NCI-H2107 (cell line): ENCODE results near the gene ADGRF3.
"Not testable (repeated sequence)": the region's sequence is repeated elsewhere in the genome, so short reads cannot be mapped to it uniquely, and the experiment has no call there.

ENCODE experiments used
- DNase-seq: peaks from one replicate; lab custom pipeline; 2025; lab: John Stamatoyannopoulos, UW

The ADGRF3 gene

GRCh38 chr2:26316845-26317244 lies 29.7 kb downstream of the ADGRF3 start:
- no peak for DNase-seq

DNA sequence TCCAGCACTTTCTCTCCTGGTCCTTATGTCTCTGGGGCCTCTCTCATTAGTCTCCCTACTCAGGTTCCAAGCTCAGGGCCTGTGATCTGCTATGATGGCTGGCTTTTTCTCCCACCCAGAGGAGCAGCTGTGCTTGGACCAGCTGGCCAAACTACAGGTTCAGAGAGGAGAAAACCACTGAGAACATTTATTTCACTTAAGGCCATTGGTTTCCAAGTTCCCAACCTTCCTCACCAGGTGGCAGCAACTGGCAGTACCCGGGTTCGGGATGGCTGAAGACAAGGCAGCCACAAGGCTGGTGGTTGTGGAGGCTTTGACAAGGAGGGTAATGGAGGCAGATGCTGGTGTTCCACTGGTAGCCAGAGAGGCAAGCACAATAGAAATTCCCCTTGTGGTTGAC lies 30.5 kb downstream of the ADGRF3 start:
- peak; percentile 29 for DNase-seq

DNA sequence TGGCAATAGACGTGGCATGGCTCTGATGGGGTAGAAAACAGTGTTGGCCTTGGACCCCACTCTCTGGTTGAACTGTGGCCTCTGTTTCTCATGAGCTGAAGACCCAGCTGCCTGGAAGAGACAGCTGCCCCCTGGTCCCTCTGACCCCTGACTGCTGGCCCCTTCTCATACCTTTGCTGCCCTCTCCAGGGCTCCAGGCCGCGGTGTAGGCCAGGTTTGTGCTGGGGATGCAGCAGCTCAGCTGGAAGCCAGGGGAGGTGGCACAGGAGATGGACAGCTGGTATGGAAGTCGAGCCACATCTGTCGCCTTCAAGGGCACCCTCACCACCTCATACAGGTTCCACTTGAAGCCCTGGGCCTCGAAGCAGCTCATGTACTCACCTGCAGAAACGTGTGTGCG lies 32.3 kb downstream of the ADGRF3 start:
- no peak for DNase-seq

- DNase-seq: no peak
Observed at GRCh38 chr2:26313446-26313845, 33.1 kb downstream of the ADGRF3 start.

- DNase-seq: no peak
Observed at GRCh38 chr2:26312471-26312870, 34.1 kb downstream of the ADGRF3 start.

GRCh38 chr2:26309921-26310320 lies 36.7 kb downstream of the ADGRF3 start:
- no peak for DNase-seq

DNA sequence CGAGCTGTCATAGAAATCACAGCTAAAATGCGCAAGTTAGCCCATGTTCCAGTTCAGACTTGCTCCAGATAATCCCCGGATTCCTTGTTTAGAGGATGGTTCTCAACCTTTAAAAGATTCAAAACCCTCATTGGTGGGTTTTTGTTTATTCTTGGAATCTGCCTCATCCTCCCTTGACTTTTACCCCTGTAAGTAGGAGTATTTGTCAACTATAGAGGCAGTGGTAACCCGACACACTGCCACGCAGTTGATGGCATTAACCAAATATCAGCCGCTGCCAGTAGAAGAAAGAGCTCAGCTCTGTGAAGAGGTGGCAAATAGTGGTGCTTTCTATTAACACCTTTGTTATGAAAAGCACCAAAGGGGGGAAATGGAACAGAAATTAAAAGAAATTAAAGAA lies 41.0 kb downstream of the ADGRF3 start:
- DNase-seq: no peak

- DNase-seq: not testable (repeated sequence)
Observed at GRCh38 chr2:26305094-26305493, 41.5 kb downstream of the ADGRF3 start.

GRCh38 chr2:26302846-26303245 lies 43.7 kb downstream of the ADGRF3 start:
- DNase-seq: no peak

DNA sequence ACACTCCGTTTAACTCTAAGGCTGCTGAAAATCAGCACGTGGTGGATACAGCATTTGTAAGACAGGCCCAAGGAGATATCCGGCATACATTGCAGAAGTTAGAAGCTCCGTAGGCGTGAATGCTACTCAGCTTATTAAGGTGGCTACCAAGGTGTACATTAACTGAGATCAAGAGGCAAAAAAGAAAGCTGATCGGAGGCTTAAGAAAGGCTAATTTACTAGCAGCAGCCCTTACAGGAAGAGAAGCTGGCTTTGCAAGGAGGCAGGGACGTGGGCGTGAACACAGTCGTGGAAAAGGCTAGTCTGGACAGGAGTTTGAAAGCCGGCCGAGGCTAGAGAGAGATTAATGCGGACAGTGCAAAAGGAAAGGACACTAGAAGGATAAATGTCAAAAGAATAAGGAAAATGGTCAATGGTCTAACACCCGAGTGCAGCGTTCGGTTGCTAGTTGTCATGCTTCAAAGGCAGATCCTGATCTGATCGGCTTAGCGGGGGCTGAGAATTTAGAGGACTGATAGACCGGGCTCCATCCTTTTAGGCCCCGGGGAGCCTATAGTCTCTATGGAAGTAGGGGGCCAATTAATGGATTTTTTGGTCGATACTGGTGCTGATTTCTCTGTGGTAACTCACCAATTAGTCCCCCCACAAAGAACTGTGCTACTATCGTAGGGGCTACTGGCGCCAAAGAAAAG lies 46.2 kb downstream of the ADGRF3 start:
- no peak for DNase-seq

DNA sequence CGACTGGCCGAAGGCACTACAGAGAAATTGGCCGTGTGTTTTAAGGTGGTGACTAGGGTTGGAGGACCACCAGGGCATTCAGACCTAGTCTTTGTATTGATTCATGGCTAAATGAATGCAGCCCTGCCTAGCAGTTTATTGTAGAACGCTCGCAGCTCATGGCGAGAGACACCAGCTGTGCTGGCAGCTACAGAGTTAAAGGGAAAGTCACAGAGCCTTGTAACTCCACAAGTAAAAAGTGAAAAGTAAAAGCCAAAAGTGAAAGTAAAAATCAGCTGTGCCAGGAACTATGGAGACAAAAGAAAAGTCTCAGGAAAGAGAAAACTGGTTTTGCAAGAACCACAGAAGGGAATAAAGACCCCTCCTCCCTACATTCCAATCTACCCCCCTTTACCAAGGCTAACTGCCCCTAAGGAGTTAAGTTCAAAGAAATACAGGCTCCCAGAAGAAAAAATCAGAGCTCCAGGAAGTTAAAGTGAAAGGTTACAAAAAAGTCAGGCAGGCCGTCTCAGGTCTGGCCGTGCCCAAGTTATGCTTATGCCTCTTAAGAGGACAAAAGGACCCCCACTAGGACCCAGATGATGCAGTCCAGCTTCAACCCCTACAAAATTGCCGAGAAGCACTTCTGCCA lies 47.0 kb downstream of the ADGRF3 start:
- DNase-seq: no peak

DNA sequence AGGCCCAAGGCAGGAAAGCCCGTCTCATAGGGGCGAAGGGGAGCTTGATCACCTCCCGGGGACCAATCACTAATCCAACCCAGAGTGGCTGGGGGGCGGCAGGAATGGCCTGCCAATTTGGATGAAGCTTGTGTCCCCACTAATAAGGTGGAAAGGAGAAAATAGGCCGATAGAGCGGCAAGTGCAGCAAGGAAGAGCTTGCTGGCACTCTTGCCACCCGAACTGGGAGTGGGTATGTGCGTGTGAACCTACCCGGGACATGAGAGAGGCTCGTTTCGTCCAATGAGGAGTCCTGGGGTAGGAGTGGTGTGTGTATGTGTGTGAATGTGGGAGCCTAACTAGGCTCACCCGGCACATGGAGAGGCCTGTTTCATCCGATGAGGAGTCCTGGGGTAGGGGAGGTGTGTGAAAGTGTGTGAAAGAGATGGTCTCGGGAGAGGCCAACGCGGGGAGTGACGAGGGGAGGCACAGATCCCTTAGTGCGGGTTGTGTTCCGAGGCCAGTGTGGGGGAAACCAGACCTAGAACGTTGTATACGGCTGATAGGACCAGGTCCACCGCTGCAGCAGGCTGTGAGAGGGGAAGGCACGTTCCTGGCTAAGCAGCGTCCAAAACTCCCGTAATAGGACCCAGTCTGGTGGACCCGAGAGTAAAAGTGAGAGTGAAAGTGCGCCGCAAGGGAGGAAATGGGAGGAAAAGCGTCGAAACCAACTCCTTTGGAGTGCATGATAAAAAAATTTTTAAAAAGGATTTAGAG lies 47.8 kb downstream of the ADGRF3 start:
- DNase-seq: no peak

GRCh38 chr2:26298286-26298637 lies 48.3 kb downstream of the ADGRF3 start:
- no peak for DNase-seq

DNA sequence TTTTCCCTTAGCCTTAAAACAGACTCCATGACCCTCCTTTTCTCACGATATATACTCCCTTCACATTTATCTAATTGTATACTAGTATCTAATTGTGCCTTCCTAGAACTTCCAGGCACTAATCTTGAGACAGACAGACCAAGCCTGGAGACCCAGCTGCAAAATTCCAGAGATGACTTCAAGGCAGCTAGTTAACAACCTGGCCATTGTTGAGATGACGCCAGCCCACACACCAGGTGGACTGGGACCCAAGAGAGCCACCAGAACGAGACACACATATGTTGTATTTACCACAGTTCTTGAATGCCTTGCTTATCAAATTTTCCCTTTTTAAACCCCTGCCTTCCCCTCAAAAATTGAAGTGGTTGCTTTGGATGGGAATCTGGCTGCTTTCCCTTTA lies 49.5 kb downstream of the ADGRF3 start:
- DNase-seq: no peak

DNA sequence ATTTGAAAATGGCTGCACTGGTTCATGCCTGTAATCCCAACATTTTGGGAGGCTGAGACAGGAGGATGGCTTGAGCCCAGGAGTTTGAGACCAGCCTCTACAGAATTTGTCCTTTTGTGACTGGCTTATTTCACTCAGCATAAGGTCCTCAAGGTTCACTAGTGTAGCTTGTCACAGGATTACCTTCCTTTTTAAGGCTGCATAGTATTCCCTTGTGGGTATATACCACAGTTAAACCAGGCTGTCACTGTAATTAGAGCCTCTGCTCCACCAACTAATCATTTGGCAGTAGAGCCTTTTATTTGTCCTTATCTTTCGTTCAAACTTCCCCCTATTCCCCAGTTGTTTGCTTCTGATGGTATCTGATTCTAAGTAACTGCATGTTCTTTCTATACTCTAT lies 51.1 kb downstream of the ADGRF3 start:
- DNase-seq: no peak

DNA sequence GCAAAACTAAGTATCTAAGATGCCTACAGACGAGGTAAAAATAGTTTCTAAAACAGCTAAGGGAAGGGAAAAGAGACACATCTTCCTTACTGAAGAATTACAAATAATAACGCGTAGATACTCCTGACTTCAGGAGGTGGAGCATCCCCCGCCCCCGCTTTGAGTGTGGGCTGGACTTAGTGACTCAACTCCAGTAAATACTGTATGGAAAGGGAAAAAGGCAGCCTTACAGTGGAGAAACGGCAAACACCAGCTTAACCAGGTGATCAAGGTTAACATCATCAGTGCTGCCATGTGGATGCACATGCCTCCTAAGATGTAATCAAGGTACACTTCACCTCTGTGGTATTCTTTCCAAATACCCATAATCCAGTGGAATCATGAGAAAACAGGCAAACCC lies 53.9 kb downstream of the ADGRF3 start:
- DNase-seq: no peak

DNA sequence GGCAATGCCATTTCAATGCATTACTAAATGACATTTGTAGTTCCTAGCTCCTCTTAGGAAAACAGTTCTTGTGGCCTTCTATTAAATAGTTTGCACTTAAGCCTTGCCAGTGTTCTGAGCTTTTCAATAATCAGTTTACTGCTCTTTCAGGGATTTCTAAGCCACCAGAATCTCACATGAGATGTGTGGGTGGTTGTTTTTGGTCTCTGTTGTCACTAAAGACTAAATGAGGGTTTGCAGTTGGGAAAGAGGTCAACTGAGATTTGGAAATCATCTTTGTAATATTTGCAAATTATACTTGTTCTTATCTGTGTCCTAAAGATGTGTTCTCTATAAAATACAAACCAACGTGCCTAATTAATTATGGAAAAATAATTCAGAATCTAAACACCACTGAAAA lies 56.6 kb downstream of the ADGRF3 start:
- DNase-seq: no peak

- no peak for DNase-seq
Observed at GRCh38 chr2:26285931-26286330, 60.7 kb downstream of the ADGRF3 start.

DNA sequence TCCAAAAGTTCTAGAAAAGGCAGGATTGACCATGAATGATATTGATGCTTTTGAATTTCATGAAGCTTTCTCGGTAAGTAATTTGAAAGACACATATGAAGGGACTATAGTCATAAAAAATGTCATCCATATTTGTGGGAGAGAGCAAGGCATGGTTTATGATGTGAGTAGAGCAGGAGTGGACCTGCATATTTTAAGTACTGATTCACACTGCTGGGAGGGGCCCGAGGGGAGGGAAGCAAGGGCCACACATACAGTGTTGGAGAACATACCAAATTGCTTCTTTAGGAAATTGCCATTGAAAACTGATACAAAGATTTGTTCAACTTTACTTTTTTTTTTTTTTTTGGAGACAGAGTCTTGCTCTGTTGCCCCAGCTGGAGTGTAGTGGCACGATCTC lies 62.5 kb downstream of the ADGRF3 start:
- no peak for DNase-seq

- DNase-seq: no peak
Observed at GRCh38 chr2:26283606-26284005, 63.0 kb downstream of the ADGRF3 start.

DNA sequence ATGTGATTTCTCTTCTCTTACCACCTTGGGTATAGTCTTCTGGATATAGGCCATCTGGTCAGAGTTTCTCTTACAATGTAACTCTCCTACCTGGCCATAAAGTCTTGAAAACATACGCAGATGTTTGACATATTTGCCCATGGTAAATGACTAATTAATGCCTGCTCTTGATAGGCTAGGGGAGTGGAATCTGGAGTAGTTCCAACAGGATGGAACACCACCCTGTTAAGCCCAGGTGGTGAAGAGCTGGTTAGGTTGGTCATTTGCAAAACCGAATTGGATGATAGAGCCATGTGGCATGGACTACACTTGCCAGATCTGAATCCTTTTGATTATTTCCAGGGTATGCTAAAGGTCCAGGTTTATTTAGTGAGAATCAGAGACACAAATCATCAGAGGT lies 65.4 kb downstream of the ADGRF3 start:
- DNase-seq: no peak

- no peak for DNase-seq
Observed at GRCh38 chr2:26279886-26280285, 66.7 kb downstream of the ADGRF3 start.

DNA sequence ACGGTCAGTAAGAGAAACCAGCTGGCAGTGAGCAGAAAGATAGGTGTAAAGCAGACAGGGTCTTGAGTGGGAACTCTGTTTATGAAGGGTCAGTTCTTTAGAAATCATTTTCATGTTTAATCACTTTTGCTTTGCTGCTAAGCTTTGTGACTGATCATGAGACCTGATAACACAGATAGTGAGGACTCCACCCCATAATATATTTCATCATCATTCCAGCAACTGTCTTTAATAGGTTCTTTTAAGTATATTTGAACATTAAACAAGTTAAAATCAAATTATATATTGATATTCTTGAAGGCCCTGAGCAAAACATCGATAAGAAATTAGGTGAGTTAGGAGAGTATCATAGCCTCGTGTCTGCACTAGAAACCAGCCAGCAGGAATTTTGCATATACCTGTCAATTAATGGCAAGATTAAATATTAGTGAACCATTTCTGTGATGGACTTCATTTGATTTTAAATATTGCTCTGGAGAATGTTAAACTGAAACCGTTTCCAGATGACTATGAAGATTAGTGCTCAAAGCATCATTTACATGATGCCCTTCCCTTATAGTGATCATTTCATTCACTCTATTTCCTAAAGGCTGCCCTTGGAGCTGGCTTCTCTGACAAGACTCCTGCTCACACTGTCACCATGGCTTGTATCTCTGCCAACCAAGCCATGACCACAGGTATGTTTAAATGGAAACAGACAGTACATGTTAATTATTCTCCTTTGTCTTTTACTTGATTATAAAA lies 69.9 kb downstream of the ADGRF3 start:
- DNase-seq: no peak
